ENCODE results near the gene UTS2B. TPM values are rescaled to one million over a fixed set of nuclear protein-coding genes. Genes with fewer than 3 reads are reported as not detected.
A peak's percentile ranks its signal among the peaks of the same experiment; 100 is the strongest.

The UTS2B gene
- not detected for polyA plus RNA-seq (2012; ENCODE audit: missing spikeins)

- TF ChIP-seq POLR2A (IDR thresholded peaks at IDR 0.05; ENCODE audit: low read depth, low read length) (no peak; the same call in 1 of the 2 replicates), POLR2AphosphoS5 (IDR thresholded peaks at IDR 0.05; ENCODE audit: low read depth, low read length) (no peak), TAF1 (IDR thresholded peaks at IDR 0.05; ENCODE audit: borderline replicate concordance, low read depth, low read length) (no peak)
- FAIRE-seq (peak; percentile 36), DNase-seq (ENCODE audit: insufficient read length) (peak; percentile 20)
These were observed at the start of gene UTS2B for GRCh38 chr3:191329654-191330529. Gene UTS2B (minus strand): TSS chr3:191330526. CDS start chr3:191282189, 48,337 bp downstream.

GRCh38 chr3:191380001-191380400, 49.7 kb upstream of the UTS2B start:
- FAIRE-seq = no peak
- no peak for DNase-seq (ENCODE audit: insufficient read length)
- TF ChIP-seq TAF1 (IDR thresholded peaks at IDR 0.05; ENCODE audit: borderline replicate concordance, low read depth, low read length) = no peak
- no peak for TF ChIP-seq POLR2AphosphoS5 (IDR thresholded peaks at IDR 0.05; ENCODE audit: low read depth, low read length)
- TF ChIP-seq POLR2A (IDR thresholded peaks at IDR 0.05; ENCODE audit: low read depth, low read length) = no peak

- DNase-seq (ENCODE audit: insufficient read length) (no peak), FAIRE-seq (no peak)
- no peak for TF ChIP-seq TAF1 (IDR thresholded peaks at IDR 0.05; ENCODE audit: borderline replicate concordance, low read depth, low read length)
- no peak for TF ChIP-seq POLR2AphosphoS5 (IDR thresholded peaks at IDR 0.05; ENCODE audit: low read depth, low read length)
These were observed 49.1 kb upstream of the UTS2B start for GRCh38 chr3:191379446-191379845.

GRCh38 chr3:191378142-191378812, 48.0 kb upstream of the UTS2B start:
- DNase-seq (ENCODE audit: insufficient read length) (no peak), FAIRE-seq (no peak)
- TF ChIP-seq POLR2A (IDR thresholded peaks at IDR 0.05; ENCODE audit: low read depth, low read length) = no peak
- no peak for TF ChIP-seq TAF1 (IDR thresholded peaks at IDR 0.05; ENCODE audit: borderline replicate concordance, low read depth, low read length)
- no peak for TF ChIP-seq POLR2AphosphoS5 (IDR thresholded peaks at IDR 0.05; ENCODE audit: low read depth, low read length)

GRCh38 chr3:191376516-191377141, 46.3 kb upstream of the UTS2B start:
- TF ChIP-seq TAF1 (IDR thresholded peaks at IDR 0.05; ENCODE audit: borderline replicate concordance, low read depth, low read length) (no peak), POLR2A (IDR thresholded peaks at IDR 0.05; ENCODE audit: low read depth, low read length) (no peak), POLR2AphosphoS5 (IDR thresholded peaks at IDR 0.05; ENCODE audit: low read depth, low read length) (no peak)
- DNase-seq (ENCODE audit: insufficient read length) (no peak), FAIRE-seq (no peak)

- FAIRE-seq = no peak
- no peak for DNase-seq (ENCODE audit: insufficient read length)
- TF ChIP-seq POLR2A (IDR thresholded peaks at IDR 0.05; ENCODE audit: low read depth, low read length) = no peak
These were observed 43.0 kb upstream of the UTS2B start for GRCh38 chr3:191373327-191373726.

GRCh38 chr3:191372122-191372521, 41.8 kb upstream of the UTS2B start:
- DNase-seq (ENCODE audit: insufficient read length) = no peak
- TF ChIP-seq POLR2A (IDR thresholded peaks at IDR 0.05; ENCODE audit: low read depth, low read length) (no peak), TAF1 (IDR thresholded peaks at IDR 0.05; ENCODE audit: borderline replicate concordance, low read depth, low read length) (no peak), POLR2AphosphoS5 (IDR thresholded peaks at IDR 0.05; ENCODE audit: low read depth, low read length) (no peak)
- FAIRE-seq = no peak

GRCh38 chr3:191369616-191370010, 39.3 kb upstream of the UTS2B start:
- FAIRE-seq (no peak), DNase-seq (ENCODE audit: insufficient read length) (no peak)
- TF ChIP-seq TAF1 (IDR thresholded peaks at IDR 0.05; ENCODE audit: borderline replicate concordance, low read depth, low read length) (no peak), POLR2A (IDR thresholded peaks at IDR 0.05; ENCODE audit: low read depth, low read length) (no peak), POLR2AphosphoS5 (IDR thresholded peaks at IDR 0.05; ENCODE audit: low read depth, low read length) (no peak)

GRCh38 chr3:191368755-191369615, 38.7 kb upstream of the UTS2B start:
- no peak for TF ChIP-seq TAF1 (IDR thresholded peaks at IDR 0.05; ENCODE audit: borderline replicate concordance, low read depth, low read length)
- TF ChIP-seq POLR2A (IDR thresholded peaks at IDR 0.05; ENCODE audit: low read depth, low read length) = no peak
- no peak for TF ChIP-seq POLR2AphosphoS5 (IDR thresholded peaks at IDR 0.05; ENCODE audit: low read depth, low read length)
- FAIRE-seq = no peak
- DNase-seq (ENCODE audit: insufficient read length) = no peak

GRCh38 chr3:191366675-191367074, 36.3 kb upstream of the UTS2B start:
- DNase-seq (ENCODE audit: insufficient read length) (no peak), FAIRE-seq (no peak)
- no peak for TF ChIP-seq POLR2A (IDR thresholded peaks at IDR 0.05; ENCODE audit: low read depth, low read length)
- no peak for TF ChIP-seq TAF1 (IDR thresholded peaks at IDR 0.05; ENCODE audit: borderline replicate concordance, low read depth, low read length)
- TF ChIP-seq POLR2AphosphoS5 (IDR thresholded peaks at IDR 0.05; ENCODE audit: low read depth, low read length) = no peak

- TF ChIP-seq TAF1 (IDR thresholded peaks at IDR 0.05; ENCODE audit: borderline replicate concordance, low read depth, low read length) = no peak
- no peak for TF ChIP-seq POLR2AphosphoS5 (IDR thresholded peaks at IDR 0.05; ENCODE audit: low read depth, low read length)
- TF ChIP-seq POLR2A (IDR thresholded peaks at IDR 0.05; ENCODE audit: low read depth, low read length) = no peak
- DNase-seq (ENCODE audit: insufficient read length) = no peak
- FAIRE-seq = no peak
These were observed 32.9 kb upstream of the UTS2B start for GRCh38 chr3:191363221-191363620.
